WERI-Rb-1 (cell line): ENCODE results near the gene MACROD2.

ENCODE experiments used
- DNase-seq: peaks from one replicate; pipeline ENCODE4 v3.0.0-alpha.2; 2020
- H3K27ac ChIP-seq: fragments of 250-450 bp; sonication (Bioruptor Pico); 2 replicates; pipeline ENCODE4 v1.5.1; 2020; ENCODE audit warnings: mild to moderate bottlenecking, moderate library complexity
- H3K27me3 ChIP-seq: fragments of 250-450 bp; sonication (Bioruptor Pico); 2 replicates; pipeline ENCODE4 v1.5.1; 2021; ENCODE audit warnings: mild to moderate bottlenecking, low read depth, moderate library complexity; ENCODE audit not compliant: insufficient read depth, severe bottlenecking
- H3K36me3 ChIP-seq: fragments of 250-450 bp; sonication (Bioruptor Pico); 2 replicates; pipeline ENCODE4 v1.5.1; 2020; ENCODE audit warnings: mild to moderate bottlenecking, moderate library complexity
- H3K4me3 ChIP-seq: 2 replicates; pipeline ENCODE4 v1.5.1; 2011; ENCODE audit warnings: low read depth, mild to moderate bottlenecking, control low read depth, low read length
- H3K9me3 ChIP-seq: fragments of 250-450 bp; sonication (Bioruptor Pico); 2 replicates; pipeline ENCODE4 v1.5.1; 2021; ENCODE audit warnings: mild to moderate bottlenecking, moderate library complexity; ENCODE audit not compliant: severe bottlenecking
- CTCF ChIP-seq: IDR thresholded peaks from 2 replicates; pipeline ENCODE4 v1.5.1; 2011; ENCODE audit warnings: low read depth, mild to moderate bottlenecking, control low read depth, inconsistent platforms, low read length

Gene MACROD2

GRCh38 chr20:15476186-15476585 is 1480.9 kb downstream of the MACROD2 start:
- no peak for TF ChIP-seq CTCF
- Histone ChIP-seq H3K9me3 (no peaks in the 10 kb centered on the region), H3K4me3 (no peak overlapping the region), H3K27me3 (no peaks in the 10 kb centered on the region), H3K36me3 (no peaks in the 10 kb centered on the region), H3K27ac (no peak overlapping the region)
- no peak for DNase-seq

- DNase-seq = no peak
- no peaks in the 10 kb centered on the region for H3K36me3 ChIP-seq
- no peaks in the 10 kb centered on the region for H3K9me3 ChIP-seq
- no peak overlapping the region for H3K4me3 ChIP-seq
- H3K27me3 ChIP-seq = no peaks in the 10 kb centered on the region
- no peak overlapping the region for H3K27ac ChIP-seq
- no peak for TF ChIP-seq CTCF
Observed at GRCh38 chr20:15476781-15477180, 1481.5 kb downstream of the MACROD2 start.

GRCh38 chr20:15482525-15482924 is 1487.2 kb downstream of the MACROD2 start:
- H3K36me3 ChIP-seq = no peaks in the 10 kb centered on the region
- TF ChIP-seq CTCF = no peak
- H3K4me3 ChIP-seq = no peak overlapping the region

GRCh38 chr20:15485519-15485918 is 1490.2 kb downstream of the MACROD2 start:
- no peak for TF ChIP-seq CTCF
- no peaks in the 10 kb centered on the region for H3K36me3 ChIP-seq
- H3K27me3 ChIP-seq = no peaks in the 10 kb centered on the region
- H3K27ac ChIP-seq = no peak overlapping the region
- H3K4me3 ChIP-seq = no peak overlapping the region
- no peaks in the 10 kb centered on the region for H3K9me3 ChIP-seq
- no peak for DNase-seq

More at GRCh38 chr20:15482525-15482924, 1487.2 kb downstream of the MACROD2 start:
- Histone ChIP-seq H3K27ac (no peak overlapping the region), H3K9me3 (no peaks in the 10 kb centered on the region), H3K27me3 (no peaks in the 10 kb centered on the region)
- no peak for DNase-seq

- DNase-seq = no peak
Observed at GRCh38 chr20:15487030-15487429, 1491.7 kb downstream of the MACROD2 start.

More at GRCh38 chr20:15487030-15487429, 1491.7 kb downstream of the MACROD2 start:
- TF ChIP-seq CTCF = no peak
- Histone ChIP-seq H3K27me3 (no peaks in the 10 kb centered on the region), H3K36me3 (no peaks in the 10 kb centered on the region), H3K4me3 (no peak overlapping the region), H3K9me3 (no peaks in the 10 kb centered on the region), H3K27ac (no peak overlapping the region)
